Measurements from ENCODE around the gene GAB2.

Gene GAB2

GRCh38 chr11:78327945-78328344 lies 89.7 kb downstream of the GAB2 start:
- DNase-seq (ENCODE audit: low spot score) = no peak
- TF ChIP-seq CTCF (IDR thresholded peaks at IDR 0.05; ENCODE audit: extremely low read depth, insufficient read depth, missing control alignments) = no peak
- in situ Hi-C loops (cut with MboI; ENCODE audit: low pct_unique_long_range_greater_than_20kb, low sequenced_read_pairs, unreplicated experiment) = no loop called here

- no peak for TF ChIP-seq CTCF (IDR thresholded peaks at IDR 0.05; ENCODE audit: extremely low read depth, insufficient read depth, missing control alignments)
- DNase-seq (ENCODE audit: low spot score) = peak; percentile 10
- in situ Hi-C loops (cut with MboI; ENCODE audit: low pct_unique_long_range_greater_than_20kb, low sequenced_read_pairs, unreplicated experiment) = no loop called here
Measured at GRCh38 chr11:78325274-78325781, 92.3 kb downstream of the GAB2 start.

GRCh38 chr11:78323363-78323762 lies 94.3 kb downstream of the GAB2 start:
- in situ Hi-C loops (cut with MboI; ENCODE audit: low pct_unique_long_range_greater_than_20kb, low sequenced_read_pairs, unreplicated experiment) = no loop called here
- TF ChIP-seq CTCF (IDR thresholded peaks at IDR 0.05; ENCODE audit: extremely low read depth, insufficient read depth, missing control alignments) = no peak
- no peak for DNase-seq (ENCODE audit: low spot score)

- in situ Hi-C loops (cut with MboI; ENCODE audit: low pct_unique_long_range_greater_than_20kb, low sequenced_read_pairs, unreplicated experiment) = no loop called here
- DNase-seq (ENCODE audit: low spot score) = no peak
- TF ChIP-seq CTCF (IDR thresholded peaks at IDR 0.05; ENCODE audit: extremely low read depth, insufficient read depth, missing control alignments) = no peak
Measured at GRCh38 chr11:78319453-78319955, 98.1 kb downstream of the GAB2 start.

- no peak for DNase-seq (ENCODE audit: low spot score)
- no peak for TF ChIP-seq CTCF (IDR thresholded peaks at IDR 0.05; ENCODE audit: extremely low read depth, insufficient read depth, missing control alignments)
- in situ Hi-C loops (cut with MboI; ENCODE audit: low pct_unique_long_range_greater_than_20kb, low sequenced_read_pairs, unreplicated experiment) = no loop called here
Measured at GRCh38 chr11:78318321-78319114, 99.1 kb downstream of the GAB2 start.

GRCh38 chr11:78315724-78316123 lies 101.9 kb downstream of the GAB2 start:
- in situ Hi-C loops (cut with MboI; ENCODE audit: low pct_unique_long_range_greater_than_20kb, low sequenced_read_pairs, unreplicated experiment) = no loop called here

More at GRCh38 chr11:78315724-78316123, 101.9 kb downstream of the GAB2 start:
- TF ChIP-seq CTCF (IDR thresholded peaks at IDR 0.05; ENCODE audit: extremely low read depth, insufficient read depth, missing control alignments) = no peak
- no peak for DNase-seq (ENCODE audit: low spot score)

Measured in GM13977 (cell line).